Measurements from ENCODE around the gene SPATC1L.

Gene SPATC1L

DNA sequence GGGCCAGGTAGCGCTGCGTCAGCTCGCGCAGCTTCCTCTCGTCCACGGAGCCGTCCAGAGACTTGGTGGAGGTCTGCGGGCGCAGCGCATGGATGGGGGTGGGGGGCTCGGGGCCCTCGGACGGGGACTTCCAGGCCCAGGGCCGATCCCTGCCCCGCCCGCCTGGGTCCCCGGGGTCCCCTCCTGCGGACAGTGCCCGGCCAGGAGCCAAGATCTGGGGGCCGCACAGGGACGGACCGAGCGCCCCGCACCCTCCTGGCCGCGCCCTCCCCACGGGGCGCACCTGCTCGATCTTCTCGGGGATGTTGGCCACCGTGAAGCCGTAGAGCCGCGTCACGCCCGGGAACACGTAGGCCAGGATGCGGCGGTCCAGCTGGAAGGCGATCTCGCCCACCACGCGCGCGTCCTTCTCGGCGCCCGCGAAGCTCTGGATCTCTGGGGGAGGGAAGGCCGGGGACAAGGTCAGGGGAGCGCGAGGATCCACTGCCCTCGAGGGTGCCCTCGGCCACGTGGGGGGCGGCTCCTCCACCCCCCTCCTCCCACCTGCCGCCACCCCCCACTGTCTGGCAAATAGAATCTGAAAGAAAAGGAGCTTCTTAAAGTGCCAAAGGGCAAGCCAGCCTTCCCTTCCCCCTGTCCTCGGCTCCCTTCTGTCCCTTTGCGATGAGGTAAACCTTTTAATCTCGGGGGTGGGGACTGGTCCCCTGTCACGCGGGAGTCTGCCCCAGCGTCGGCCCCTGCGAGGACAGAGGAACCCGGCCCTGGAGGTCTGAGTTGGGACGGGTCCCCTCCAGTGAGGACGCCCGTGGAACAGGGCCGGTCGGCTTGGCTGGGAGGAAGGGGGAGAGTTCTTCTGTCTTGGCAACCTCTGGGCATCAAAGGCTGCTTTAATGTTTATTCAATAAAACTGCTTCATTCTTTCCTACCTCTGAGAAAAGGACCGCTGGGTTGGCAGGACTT lies 22.3 kb downstream of the SPATC1L start:
- TF ChIP-seq, protein P1, sequence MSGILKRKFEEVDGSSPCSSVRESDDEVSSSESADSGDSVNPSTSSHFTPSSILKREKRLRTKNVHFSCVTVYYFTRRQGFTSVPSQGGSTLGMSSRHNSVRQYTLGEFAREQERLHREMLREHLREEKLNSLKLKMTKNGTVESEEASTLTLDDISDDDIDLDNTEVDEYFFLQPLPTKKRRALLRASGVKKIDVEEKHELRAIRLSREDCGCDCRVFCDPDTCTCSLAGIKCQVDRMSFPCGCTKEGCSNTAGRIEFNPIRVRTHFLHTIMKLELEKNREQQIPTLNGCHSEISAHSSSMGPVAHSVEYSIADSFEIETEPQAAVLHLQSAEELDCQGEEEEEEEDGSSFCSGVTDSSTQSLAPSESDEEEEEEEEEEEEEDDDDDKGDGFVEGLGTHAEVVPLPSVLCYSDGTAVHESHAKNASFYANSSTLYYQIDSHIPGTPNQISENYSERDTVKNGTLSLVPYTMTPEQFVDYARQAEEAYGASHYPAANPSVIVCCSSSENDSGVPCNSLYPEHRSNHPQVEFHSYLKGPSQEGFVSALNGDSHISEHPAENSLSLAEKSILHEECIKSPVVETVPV (CRISPR knock-in tag; IDR thresholded peaks at IDR 0.05): no peak
- TF ChIP-seq GLIS3 (CRISPR knock-in tag; IDR thresholded peaks at IDR 0.05) (no peak), CSDC2 (CRISPR knock-in tag; IDR thresholded peaks at IDR 0.05) (no peak), TOX (CRISPR knock-in tag; IDR thresholded peaks at IDR 0.05; ENCODE audit: borderline replicate concordance) (no peak), TCF4 (CRISPR knock-in tag; IDR thresholded peaks at IDR 0.05; ENCODE audit: borderline replicate concordance) (no peak), ESRRG (CRISPR knock-in tag; IDR thresholded peaks at IDR 0.05) (no peak), ZFP30 (CRISPR knock-in tag; IDR thresholded peaks at IDR 0.05) (no peak), ZC3H10 (CRISPR knock-in tag; IDR thresholded peaks at IDR 0.05) (no peak)
- TF ChIP-seq, protein P2, sequence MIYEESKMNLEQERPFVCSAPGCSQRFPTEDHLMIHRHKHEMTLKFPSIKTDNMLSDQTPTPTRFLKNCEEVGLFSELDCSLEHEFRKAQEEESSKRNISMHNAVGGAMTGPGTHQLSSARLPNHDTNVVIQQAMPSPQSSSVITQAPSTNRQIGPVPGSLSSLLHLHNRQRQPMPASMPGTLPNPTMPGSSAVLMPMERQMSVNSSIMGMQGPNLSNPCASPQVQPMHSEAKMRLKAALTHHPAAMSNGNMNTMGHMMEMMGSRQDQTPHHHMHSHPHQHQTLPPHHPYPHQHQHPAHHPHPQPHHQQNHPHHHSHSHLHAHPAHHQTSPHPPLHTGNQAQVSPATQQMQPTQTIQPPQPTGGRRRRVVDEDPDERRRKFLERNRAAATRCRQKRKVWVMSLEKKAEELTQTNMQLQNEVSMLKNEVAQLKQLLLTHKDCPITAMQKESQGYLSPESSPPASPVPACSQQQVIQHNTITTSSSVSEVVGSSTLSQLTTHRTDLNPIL (CRISPR knock-in tag; IDR thresholded peaks at IDR 0.05; ENCODE audit: low read depth): no peak
- no peak for ATAC-seq

- TF ChIP-seq PPARA (CRISPR knock-in tag; IDR thresholded peaks at IDR 0.05; ENCODE audit: borderline replicate concordance): no peak
- TF ChIP-seq GLIS3 (CRISPR knock-in tag; IDR thresholded peaks at IDR 0.05): no peak
- TF ChIP-seq ARNTL (CRISPR knock-in tag; IDR thresholded peaks at IDR 0.05; ENCODE audit: borderline replicate concordance, low read depth): no peak
- TF ChIP-seq ZC3H10 (CRISPR knock-in tag; IDR thresholded peaks at IDR 0.05): no peak
- TF ChIP-seq ZNF8 (CRISPR knock-in tag; IDR thresholded peaks at IDR 0.05): no peak
- TF ChIP-seq, protein P1 (CRISPR knock-in tag; IDR thresholded peaks at IDR 0.05): no peak
- TF ChIP-seq, protein P3, sequence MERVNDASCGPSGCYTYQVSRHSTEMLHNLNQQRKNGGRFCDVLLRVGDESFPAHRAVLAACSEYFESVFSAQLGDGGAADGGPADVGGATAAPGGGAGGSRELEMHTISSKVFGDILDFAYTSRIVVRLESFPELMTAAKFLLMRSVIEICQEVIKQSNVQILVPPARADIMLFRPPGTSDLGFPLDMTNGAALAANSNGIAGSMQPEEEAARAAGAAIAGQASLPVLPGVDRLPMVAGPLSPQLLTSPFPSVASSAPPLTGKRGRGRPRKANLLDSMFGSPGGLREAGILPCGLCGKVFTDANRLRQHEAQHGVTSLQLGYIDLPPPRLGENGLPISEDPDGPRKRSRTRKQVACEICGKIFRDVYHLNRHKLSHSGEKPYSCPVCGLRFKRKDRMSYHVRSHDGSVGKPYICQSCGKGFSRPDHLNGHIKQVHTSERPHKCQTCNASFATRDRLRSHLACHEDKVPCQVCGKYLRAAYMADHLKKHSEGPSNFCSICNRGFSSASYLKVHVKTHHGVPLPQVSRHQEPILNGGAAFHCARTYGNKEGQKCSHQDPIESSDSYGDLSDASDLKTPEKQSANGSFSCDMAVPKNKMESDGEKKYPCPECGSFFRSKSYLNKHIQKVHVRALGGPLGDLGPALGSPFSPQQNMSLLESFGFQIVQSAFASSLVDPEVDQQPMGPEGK (CRISPR knock-in tag; IDR thresholded peaks at IDR 0.05; ENCODE audit: borderline replicate concordance): no peak
- no peak for TF ChIP-seq ESRRG (CRISPR knock-in tag; IDR thresholded peaks at IDR 0.05)
- TF ChIP-seq TOX (CRISPR knock-in tag; IDR thresholded peaks at IDR 0.05; ENCODE audit: borderline replicate concordance): no peak
- no peak for TF ChIP-seq TSHZ2 (CRISPR knock-in tag; IDR thresholded peaks at IDR 0.05)
- TF ChIP-seq ZFP3 (CRISPR knock-in tag; IDR thresholded peaks at IDR 0.05): no peak
- no peak for TF ChIP-seq RARB (CRISPR knock-in tag; IDR thresholded peaks at IDR 0.05)
- no peak for TF ChIP-seq ISL1 (CRISPR knock-in tag; IDR thresholded peaks at IDR 0.05)
- TF ChIP-seq SNAI2 (CRISPR knock-in tag; IDR thresholded peaks at IDR 0.05): no peak
- TF ChIP-seq, protein P2 (CRISPR knock-in tag; IDR thresholded peaks at IDR 0.05; ENCODE audit: low read depth): no peak
- TF ChIP-seq TCF4 (CRISPR knock-in tag; IDR thresholded peaks at IDR 0.05; ENCODE audit: borderline replicate concordance): no peak
- no peak for TF ChIP-seq CSDC2 (CRISPR knock-in tag; IDR thresholded peaks at IDR 0.05)
- TF ChIP-seq OSR1 (CRISPR knock-in tag; IDR thresholded peaks at IDR 0.05): no peak
- TF ChIP-seq ZNF70 (CRISPR knock-in tag; IDR thresholded peaks at IDR 0.05): no peak
- TF ChIP-seq ZNF565 (CRISPR knock-in tag; conservative IDR thresholded peaks at IDR 0.05; ENCODE audit: low read depth): no peak
- no peak for ATAC-seq
These were observed 23.2 kb downstream of the SPATC1L start for GRCh38 chr21:46160907-46161632.
